LNCaP clone FGC (cell line): Measurements from ENCODE around the gene STXBP6.

ENCODE experiments used
- DNase-seq: peaks from one replicate; pipeline ENCODE4 v3.0.0-alpha.2; 2011; ENCODE audit warnings: low read depth
- H3K4me3 ChIP-seq: 2 replicates; pipeline ENCODE4 v1.5.1; 2011; ENCODE audit warnings: mild to moderate bottlenecking, low read depth, low read length, control low read depth
- TF ChIP-seq, protein P1 (sequence below): IDR thresholded peaks from 2 replicates; pipeline ENCODE4 v1.5.1; 2012; ENCODE audit warnings: mild to moderate bottlenecking; ENCODE audit not compliant: control insufficient read depth, insufficient read depth; ENCODE audit errors: extremely low read depth

Gene STXBP6

DNA sequence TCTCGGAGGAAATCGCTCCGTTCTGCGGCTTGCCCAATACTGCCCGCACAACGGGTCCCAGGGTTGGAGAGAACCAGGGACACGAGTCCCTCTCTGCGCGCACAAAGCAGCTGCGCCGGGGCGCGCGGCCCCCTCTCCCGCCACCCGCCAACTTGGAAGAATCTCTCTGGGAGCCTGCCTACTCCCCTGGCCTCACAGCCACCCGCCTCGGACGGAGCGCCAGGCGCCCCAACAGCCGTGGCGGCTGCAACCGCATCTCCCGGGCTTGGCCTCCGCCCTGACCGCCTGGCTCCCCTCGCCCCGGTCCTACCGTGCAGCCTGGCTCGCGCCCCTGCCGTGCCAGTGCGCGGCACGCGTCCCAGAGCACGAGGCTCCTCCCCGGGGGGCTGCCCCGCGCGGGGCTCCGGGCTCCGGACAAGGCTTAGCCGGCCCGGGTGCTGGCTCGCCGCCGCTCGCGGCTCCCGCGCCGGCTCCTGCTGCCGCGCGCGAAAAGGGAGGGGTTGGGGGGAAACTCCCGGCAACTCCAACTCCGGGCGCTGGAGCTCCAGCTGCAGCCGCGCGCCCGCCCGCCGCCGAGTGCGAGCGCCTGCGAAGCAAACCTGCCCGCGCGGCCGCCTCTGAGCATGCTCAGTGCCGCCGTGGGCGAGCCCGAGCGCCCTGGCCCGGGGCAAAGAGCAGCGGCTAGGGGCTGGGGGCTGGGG, at the start of gene STXBP6:
STXBP6 (minus strand) TSS at position 580 of the 701 bp plus-strand sequence. CDS start 75,329 bp downstream, outside the sequence.
- TF ChIP-seq, protein P1, sequence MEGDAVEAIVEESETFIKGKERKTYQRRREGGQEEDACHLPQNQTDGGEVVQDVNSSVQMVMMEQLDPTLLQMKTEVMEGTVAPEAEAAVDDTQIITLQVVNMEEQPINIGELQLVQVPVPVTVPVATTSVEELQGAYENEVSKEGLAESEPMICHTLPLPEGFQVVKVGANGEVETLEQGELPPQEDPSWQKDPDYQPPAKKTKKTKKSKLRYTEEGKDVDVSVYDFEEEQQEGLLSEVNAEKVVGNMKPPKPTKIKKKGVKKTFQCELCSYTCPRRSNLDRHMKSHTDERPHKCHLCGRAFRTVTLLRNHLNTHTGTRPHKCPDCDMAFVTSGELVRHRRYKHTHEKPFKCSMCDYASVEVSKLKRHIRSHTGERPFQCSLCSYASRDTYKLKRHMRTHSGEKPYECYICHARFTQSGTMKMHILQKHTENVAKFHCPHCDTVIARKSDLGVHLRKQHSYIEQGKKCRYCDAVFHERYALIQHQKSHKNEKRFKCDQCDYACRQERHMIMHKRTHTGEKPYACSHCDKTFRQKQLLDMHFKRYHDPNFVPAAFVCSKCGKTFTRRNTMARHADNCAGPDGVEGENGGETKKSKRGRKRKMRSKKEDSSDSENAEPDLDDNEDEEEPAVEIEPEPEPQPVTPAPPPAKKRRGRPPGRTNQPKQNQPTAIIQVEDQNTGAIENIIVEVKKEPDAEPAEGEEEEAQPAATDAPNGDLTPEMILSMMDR: no peak
- H3K4me3 ChIP-seq: peak within 1 kb of the TSS; percentile 50
- DNase-seq: no peak

DNA sequence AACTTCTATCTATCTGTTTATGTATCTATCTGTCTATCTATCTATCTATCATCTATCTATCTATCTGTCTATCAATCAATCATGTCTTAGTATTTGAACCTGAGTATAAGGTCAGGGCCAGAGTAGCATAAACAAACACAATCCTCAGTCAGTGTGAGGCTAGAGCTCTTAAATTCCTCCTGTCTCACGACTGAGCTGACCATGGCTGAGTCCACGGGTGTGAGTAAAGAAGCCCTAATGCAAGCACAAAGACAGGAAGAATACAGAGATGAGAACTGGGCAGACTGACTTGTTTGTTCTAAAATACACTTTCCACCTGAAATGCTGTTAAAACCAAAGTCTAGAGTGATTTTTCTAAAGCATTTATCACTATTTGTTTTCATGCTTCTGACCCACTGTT, 47.2 kb upstream of the STXBP6 start:
- TF ChIP-seq, protein P1: no peak
- DNase-seq: no peak
- no peak overlapping the region for H3K4me3 ChIP-seq

DNA sequence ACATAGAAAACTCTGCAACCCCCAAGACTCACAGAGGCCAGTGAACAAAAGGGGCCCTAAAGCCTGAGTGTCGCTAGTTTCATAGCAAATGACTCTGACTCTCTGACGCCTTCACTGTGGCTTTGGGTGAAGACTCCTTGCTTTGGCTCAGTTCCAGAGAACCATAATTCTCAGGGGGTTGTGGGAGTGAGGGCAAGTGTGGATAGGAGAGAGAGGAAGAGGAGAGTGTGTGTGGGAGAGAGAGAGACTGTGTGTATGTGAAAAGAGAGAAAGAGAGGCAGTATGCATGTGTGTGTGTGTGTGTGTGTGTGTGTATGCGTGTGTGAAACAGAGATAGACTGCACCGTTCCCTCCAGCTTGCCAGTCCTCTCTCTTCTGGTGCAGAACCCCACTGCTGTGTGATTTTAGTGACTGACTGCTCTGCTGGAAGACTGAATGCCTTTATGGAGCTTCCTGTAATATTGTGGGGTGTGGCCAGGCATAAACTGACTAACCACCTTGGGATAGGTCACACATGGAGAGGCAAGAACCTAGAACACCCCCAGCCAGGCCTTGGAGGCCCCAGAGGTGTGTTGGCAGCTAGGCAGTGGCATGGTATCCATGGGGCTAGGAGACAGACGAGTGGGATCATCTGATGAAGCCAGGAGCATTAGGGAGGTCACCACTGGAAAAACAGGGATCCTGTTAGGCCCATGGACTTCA, 45.9 kb upstream of the STXBP6 start:
- TF ChIP-seq, protein P1: no peak
- no peak overlapping the region for H3K4me3 ChIP-seq
- no peak for DNase-seq

DNA sequence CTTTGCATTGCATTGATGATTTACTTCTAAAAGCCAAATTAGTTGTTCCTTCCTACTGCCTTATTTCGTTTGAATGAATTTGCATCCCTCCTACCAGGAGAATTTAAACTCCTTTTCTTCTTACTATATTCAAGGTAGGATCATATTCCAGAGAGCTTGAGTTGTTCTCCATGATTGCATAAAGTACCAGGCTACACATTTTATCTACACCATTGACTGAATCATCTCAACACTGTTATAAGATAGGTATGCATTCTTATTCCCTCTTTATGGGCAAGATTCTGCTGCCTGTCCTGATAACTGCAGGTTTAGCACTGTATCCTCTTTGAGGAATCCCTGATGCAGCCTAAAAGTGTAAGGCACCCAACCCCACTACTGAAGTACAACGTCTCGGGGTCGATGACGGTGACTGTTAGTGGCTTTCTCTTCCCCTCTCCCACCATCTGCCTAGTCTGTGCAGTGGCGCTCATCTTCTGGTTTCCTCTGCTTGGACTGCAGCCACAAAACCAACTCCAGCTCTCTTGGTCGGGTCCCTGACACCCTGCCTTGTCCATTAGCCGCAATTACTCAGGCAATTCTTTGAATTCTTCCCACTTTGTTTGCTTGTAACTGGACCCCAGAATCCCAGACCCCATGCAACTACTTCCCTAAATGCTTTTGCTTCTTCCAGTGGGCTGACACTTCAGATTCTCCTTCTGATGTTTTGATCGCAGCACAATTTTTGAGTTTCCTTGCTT, 44.4 kb upstream of the STXBP6 start:
- TF ChIP-seq, protein P1: no peak
- no peak for DNase-seq
- H3K4me3 ChIP-seq: no peak overlapping the region

DNA sequence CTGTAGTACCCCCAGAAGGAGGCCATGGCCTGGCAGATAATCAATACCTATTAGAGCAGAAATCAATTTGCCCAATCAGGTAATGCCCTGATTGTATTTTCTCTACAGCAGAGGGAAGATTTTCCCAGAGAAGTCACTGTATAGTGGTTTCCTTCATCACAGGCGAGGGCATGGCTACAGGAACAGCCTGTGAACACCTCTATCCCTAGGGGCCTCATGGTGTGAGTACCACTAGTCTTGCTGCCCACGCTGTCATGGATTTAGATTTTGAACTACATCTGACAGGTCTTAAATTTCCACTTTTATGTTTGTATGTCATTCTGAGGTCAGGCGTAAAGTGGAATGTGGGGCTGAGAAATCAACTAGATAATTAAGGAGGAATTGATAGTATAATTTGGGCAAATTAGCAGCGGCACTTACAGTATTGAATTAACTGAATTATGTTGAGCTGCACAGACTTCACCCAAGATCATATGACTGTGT, 42.4 kb upstream of the STXBP6 start:
- TF ChIP-seq, protein P1: no peak
- DNase-seq: no peak

DNA sequence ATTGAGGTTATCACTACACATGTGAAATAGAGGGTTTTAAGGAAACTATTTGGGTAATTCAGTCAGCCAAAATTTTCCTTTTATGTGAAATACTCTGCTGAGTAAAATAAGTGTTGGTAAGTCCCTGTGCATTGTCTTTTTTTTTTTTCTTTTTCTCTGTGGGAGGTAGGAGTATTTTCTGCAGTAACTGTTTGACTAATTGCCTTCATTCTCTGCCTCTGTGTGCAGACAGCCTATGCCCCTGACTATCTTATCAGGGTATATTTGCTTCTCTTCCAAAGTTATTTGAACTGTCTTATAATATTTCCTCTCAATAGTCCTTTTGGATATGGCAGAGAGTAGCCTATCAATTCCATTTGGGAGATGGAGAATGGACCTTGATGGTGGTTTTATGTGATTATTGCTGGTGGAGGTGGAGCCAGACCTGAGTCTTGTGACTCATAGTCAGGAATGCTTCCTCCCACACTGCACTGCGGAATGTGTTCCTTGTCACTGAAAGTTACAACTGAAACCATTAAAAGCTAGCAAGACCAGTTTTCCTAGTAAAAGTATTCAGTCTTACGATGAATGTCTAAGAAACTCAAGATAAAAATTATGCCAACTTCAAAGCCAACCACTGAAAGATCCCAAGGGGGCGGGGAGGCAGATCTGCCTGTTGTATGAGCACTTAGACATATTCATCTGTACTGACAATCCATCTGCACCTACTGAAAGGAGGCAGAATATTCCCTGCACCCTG, 40.9 kb upstream of the STXBP6 start:
- no peak for DNase-seq
- H3K4me3 ChIP-seq: no peak overlapping the region
- TF ChIP-seq, protein P1: no peak

More for the DNA sequence above, 42.4 kb upstream of the STXBP6 start:
- H3K4me3 ChIP-seq: no peak overlapping the region
